ENCODE results near the gene CPSF4.
"Not testable (repeated sequence)": the region's sequence is repeated elsewhere in the genome, so short reads cannot be mapped to it uniquely, and the experiment has no call there.

Gene CPSF4

DNA sequence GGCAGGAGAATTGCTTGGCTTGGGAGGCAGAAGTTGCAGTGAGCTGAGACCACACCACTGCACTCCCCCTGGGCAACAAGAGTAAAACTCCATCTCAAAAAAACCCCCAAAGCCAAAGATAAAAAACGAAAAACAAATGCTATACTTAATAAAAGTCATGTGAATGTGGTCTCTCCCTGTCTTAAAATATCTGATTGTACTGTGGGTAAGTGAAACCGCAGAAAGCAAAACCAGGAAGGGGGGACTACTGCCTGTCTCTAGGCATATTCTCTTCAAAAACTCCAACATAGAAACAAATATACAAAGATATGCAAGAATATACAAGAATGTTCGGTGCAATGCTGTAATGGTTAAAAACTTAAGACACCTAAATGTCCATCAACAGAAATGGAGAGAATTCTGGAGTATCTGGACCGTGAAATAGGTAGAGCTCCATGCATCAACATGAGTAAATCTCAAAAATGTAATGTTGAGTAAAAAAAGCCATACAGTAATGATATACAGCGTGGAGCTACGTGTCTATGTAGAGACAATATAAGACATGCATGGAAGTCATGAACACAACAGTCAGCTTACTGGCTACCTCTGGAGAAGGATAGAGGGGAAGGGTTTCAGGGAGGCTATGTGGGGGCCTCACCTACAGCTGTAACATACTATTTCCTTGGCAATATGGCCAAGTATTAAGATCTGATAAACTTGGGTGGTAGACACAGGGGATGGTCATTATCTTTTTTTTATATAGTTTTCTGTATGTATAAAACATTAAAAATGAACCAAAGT is 59.2 kb downstream of the CPSF4 start:
- DNase-seq: no peak

DNA sequence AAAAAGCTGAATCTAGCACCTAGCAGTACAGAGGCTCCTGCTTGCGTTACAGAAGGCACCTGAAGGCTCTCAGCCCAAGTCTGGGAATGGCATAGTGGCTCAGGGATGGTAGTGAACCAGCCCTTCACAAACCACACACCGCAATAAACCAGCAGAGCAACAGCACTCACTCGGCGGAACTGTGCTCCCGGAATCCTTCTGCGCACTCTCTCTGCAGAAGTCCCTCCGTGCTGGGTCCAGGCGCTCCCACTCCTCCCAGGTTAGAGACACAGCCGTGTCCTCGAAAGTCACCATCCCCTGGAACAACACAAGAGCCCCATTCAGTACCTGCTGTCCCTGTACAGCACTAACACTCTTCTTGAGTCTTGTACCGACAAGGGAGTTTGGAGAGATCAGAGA is 59.8 kb downstream of the CPSF4 start:
- DNase-seq: no peak

DNA sequence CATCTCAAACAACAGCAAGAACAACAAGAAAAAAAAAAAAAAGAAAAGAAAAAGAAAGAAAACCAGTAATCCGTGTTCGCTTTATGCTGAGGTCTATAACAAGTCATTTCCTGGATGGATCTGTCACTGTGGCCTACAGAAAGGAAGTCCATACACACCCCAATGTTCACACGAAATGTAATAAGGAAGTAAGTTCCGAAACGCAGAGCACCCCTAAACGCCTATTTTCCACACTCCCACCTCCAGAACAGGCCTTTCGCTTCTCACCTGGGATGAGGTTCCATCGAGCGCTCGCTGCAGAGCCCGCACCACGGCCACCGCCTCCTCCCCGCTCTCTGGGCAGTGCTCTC is 60.6 kb downstream of the CPSF4 start:
- DNase-seq: peak; percentile 41

DNA sequence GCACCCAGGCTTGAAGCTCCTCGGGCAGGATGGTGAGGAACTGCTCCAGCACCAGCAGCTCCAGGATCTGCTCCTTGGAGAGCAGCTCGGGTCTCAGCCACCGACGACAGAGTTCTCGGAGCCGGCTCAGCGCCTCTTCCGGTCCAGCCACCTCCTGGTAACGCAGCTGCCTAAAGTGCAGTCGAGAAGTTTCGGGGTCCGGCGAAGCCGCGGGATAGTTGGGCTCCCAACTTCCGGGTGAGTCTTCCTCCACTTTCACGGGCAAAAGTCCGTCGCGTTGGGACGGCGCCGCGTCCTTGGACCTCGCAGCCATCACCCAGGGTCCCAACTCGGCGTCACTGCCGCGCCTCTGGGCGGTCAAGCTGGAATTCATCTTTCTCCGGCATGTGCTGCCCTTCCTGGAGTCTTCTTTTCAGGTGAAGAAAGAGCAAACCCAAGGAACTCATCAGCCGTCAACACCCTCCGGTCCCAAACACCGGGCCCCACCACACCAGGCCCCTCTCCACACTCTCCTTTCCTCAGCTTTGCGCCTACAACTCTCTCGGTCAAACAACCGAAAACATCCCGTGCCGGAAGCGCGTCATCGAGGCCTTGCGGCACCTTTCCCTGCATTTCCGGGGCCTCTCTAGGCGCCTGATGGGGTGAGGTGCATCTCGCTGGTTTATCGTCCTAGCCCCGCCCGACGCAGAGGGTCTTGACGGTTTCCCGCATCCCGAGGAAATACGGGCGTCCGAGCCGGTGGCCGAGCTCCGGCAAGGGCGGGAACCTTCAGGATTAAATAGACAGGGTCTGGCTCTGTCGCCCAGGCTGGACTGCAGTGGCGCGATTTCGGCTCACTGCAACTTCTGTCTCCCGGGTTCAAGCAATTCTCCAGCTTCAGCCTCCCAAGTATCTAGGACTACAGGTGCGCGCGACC is 61.2 kb downstream of the CPSF4 start, which contains the start of gene ZNF394:
Gene ZNF394 (minus strand): TSS at position 561 of the 916 bp plus-strand sequence. CDS start 188 bp downstream, at position 373.
- peak; percentile 93 for DNase-seq

DNA sequence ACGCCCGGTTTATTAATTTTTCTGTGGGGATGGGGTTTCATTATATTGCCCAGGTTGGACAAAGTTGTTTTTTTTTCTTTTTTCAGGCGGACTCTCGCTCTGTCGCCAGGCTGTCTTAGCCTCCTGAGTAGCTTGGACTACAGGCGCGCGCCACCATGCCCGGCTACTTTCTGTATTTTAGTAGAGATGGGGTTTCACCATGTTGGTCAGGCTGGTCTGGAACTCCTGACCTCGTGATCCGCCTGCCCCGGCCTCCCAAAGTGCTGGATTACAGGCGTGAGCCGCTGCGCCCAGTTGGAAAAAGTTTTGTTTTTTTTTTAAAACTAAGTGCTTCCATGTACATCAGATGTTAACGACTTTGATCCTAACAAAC is 61.9 kb downstream of the CPSF4 start:
- DNase-seq: no peak

DNA sequence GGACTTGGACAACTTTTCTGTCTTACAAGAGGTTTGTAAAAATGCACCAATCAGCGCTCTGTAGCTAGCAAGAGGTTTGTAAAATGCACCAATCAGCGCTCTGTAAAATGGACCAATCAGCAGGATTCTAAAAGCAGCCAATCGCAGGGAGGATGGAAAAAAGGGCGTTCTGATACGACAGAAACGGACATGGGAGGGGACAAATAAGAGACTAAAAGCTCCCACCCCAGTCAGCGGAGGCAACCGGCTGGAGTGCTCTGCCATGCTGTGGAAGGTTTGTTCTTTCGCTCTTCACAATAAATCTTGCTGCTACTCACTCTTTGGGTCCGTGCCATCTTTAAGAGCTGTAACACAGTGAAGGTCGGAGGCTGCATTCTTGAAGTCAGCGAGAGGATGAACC is 62.5 kb downstream of the CPSF4 start:
- not testable (repeated sequence) for DNase-seq

DNA sequence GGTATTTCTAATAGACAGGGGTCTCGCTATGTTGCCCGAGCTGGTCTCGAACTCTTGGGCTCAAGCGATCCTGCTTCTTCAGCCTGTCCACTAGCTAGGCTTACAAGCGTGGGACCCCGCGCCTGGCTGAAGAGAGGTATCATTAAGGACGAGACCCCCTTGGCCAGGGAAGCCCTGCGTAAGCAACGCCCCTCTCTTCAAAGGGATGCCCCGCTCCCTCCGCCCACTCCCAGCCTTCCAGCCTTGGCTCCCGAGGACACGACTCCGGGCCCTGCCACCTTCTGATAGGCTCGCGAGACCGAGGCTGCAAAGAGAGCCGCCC is 65.5 kb downstream of the CPSF4 start:
- no peak for DNase-seq

DNA sequence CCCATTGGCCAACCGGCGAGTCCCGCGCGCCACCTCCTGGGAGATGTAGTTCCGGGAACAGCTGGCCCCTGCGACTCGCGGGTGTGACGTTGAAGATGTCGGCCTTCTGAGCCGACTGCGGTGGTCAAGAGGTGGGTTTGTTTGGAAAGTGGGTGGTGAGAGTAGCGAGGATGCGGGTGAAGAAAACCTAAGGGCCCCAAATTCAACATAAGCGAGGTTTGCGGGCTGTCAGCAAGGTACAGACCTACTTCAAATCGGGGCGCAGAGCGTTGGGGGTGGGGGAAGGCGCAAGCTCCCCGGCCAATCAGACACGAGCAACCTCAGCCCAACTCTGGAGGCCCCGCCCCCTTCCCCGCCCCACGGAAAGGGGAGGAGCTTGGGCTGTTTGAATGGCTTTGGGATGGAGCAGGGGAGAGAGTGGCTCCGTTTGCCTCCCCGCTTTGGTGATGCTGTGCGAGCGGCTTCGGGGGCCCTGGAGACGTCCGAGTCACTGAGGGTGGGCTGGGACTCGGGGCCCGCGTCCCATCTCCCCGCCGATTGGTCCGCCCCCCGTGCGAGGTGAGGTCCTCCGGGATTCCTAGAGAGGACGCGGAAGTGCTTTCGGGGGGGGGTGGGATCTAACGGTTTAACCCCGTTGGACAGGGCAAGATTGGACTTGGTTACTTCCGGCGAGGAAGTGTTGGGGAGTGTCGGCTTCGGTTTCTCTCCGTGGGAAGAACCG is 66.0 kb downstream of the CPSF4 start, which contains the start of gene ZKSCAN5:
Gene ZKSCAN5 (plus strand): TSS at position 60 of the 721 bp plus-strand sequence. CDS start 1,383 bp downstream, outside the sequence.
- peak; percentile 98 for DNase-seq

DNA sequence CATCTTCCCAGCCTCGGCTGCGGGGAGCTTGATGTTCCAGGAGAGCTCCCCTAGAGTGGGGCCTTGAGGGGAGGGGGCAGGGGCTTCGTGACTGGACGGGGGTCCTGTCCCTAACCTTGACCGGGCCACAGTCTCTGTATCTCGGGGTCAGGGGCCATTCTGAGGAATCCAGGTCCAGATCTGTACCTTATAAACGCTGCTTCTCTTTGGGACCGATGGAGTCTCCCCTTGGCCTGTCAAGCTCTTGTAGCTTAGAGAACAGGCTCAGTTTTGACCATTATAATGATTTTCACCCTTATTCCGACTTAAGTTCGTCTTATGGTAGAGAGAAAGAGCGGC is 66.5 kb downstream of the CPSF4 start:
- DNase-seq: no peak

Data from activated CD4-positive, alpha-beta T cell treated with anti-CD3 and anti-CD28 coated beads, Interleukin-2, amount 50 U/mL, for 16 hours (primary cell).